Middle frontal gyrus (tissue), 1 donor: ENCODE results near the gene IFNL1.
"Not testable (repeated sequence)": the region's sequence is repeated elsewhere in the genome, so short reads cannot be mapped to it uniquely, and the experiment has no call there.

Source experiments
- DNase-seq: peaks from one replicate; pipeline ENCODE4 v3.0.0-alpha.2; 2015; ENCODE audit warnings: low spot score; ENCODE audit errors: extremely low spot score

The IFNL1 gene

GRCh38 chr19:39308531-39309304, 12.5 kb downstream of the IFNL1 start:
- no peak for DNase-seq

GRCh38 chr19:39309305-39309670, 13.1 kb downstream of the IFNL1 start:
- not testable (repeated sequence) for DNase-seq

GRCh38 chr19:39310558-39311311, 14.5 kb downstream of the IFNL1 start:
- DNase-seq = peak; percentile 75

DNA sequence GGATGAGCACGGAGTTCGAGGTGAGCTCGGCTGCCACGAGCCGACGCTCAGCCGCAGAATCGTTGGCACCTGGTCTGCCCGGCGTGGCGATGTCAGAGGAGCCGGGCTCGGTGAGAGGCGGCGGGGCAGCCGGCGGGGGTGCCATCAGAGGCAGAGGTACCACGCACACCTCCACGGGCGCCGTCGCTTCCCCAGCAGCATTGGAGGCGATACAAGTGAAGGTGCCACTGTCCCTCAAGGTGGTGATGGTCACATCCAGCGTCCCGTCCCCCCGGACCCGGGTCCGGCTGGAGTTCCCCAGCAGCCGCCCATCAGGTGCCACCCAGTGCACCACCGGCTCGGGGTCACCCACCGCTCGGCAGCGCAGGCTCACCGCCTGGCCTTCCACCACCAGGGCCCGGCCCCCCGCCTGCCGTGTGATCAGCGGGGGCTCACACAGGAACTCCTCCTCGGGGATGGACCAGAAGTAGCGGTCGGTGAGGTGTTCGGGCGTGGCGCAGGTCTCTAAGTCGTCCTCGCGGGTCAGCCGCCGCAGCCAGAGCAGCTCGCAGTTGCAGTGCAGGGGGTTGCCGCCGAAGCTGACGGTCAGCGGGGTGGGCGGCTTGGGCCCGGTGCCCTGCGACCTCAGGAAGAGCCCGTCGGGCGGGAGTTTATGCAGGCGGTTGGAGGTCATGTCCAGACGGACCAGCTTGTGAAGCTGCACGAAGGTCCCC, 18.0 kb downstream of the IFNL1 start:
- DNase-seq = no peak

DNA sequence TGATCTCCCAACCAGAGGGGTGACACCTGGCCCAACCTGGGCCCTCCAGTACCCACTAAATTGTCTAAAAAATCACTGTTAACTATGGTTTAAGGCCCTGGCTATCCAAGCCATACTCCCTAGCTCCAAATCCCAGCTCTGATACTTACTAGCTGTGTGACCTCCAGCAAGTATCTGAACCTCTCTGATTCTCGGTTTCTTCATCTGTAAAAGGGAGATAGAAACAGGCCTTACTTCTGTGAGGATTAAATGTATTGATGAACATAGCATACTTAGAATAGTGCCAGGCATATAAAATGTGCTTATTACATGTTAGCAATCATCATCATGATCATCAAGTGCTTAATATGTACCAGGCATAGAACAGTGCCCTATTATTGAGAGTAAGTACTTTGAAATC, 19.7 kb downstream of the IFNL1 start:
- no peak for DNase-seq

- no peak for DNase-seq
Measured at GRCh38 chr19:39316627-39317321, 20.6 kb downstream of the IFNL1 start.

DNA sequence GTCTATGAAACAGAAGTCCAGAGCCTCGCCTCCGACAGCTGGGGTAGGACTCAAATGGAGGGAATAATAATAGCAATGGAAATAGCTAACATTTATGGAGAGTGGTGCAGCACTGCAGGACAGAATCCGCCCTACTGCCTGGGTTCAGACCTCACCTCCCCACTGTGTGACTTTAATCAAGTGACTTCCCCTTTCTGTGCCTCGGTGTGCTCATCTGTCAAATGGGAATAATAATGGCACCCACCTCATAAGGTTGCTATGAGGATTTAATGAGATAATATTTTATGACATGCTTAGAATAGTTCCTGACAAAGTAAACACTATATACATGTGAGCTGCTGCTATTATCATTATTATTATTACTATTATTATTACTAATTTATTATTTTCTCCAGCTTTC, 21.3 kb downstream of the IFNL1 start:
- DNase-seq = no peak

DNA sequence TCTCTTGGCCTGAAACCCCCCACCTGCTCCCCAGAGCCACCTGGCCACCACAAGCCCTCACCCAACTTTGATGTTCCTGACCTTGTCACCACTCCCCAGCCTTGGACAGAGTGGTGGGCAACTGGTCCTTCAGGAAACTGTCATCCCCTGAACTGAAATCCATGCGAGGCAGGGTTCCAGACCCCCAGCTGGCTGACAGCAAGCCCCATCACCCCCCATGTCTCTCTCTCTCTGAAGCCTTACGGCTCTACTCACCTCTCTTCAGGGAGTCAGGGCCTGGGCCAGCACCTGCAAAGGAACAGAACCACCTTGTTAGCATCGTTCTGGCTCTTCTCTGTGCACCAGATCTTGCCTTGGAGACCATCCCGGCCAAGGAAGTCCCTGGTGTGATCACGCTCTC, 21.9 kb downstream of the IFNL1 start:
- no peak for DNase-seq

DNA sequence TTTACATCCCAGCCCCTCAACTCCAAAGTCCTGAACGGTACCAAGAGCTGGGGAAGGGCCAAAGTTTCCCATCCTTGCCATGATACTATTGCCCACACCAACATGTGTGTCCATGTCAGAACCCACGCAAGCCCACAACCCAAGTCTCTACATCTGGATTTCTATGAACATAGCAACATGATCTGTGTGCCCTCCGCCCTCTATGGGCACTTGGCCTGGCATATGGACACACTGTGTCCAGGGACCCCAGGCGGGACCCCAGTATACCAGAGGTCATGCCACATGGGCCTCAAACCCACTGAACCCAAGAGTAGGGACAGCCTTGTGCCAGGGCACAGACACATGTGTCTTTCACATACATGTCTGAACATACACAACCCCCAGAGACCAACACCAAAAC, 22.5 kb downstream of the IFNL1 start:
- no peak for DNase-seq

GRCh38 chr19:39319098-39319891, 23.1 kb downstream of the IFNL1 start:
- no peak for DNase-seq

DNA sequence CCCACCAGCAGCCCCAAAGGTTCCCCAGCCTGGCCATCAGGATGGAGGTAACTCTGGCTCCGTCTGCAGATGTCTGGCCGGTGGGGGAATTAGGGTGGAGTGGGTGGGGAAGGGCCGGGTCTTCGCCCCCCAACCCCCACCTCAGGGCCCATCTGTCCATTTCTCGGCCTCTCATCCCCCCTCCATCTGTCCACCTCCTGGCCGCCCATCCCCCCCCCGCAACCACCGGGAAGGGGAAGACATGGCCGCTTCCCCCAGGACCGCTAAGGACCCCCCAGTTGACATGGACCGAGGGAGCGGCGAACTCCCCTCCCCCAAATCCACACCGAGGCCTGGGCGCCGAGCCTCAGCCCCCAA, 23.7 kb downstream of the IFNL1 start:
- no peak for DNase-seq

DNA sequence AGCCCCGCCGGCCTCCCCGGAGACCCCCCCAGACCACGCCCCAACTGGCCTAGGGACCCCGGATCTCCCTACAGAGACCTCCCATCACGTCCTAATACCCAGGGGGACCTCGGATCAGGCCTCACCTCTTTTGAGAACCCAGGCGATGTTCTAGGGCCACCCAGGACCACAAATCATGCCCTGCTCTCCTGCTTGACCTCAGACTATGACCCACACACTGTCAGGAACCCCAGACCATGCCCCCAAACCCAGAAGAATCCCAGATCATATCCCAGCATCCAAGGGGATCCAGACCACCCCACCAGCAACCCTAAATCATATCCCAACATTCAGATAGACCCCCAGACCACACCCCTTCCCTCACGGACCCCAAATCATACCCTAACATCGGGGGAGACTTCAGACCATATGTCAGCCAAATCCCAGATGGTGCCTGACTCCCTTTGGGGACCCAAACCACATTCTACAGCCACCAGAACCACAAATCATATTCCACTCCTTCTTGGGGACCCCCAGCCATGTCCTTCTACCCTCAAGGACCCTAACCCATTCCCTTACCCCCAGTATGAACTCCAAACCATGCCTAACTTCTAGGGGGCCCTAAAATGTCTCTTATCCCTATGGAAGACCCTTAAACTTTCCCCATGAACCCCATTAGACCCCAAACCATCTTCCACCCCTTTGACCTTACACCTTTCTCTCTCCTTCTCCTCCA, 25.1 kb downstream of the IFNL1 start:
- DNase-seq = no peak

GRCh38 chr19:39321832-39322176, 25.6 kb downstream of the IFNL1 start:
- no peak for DNase-seq

DNA sequence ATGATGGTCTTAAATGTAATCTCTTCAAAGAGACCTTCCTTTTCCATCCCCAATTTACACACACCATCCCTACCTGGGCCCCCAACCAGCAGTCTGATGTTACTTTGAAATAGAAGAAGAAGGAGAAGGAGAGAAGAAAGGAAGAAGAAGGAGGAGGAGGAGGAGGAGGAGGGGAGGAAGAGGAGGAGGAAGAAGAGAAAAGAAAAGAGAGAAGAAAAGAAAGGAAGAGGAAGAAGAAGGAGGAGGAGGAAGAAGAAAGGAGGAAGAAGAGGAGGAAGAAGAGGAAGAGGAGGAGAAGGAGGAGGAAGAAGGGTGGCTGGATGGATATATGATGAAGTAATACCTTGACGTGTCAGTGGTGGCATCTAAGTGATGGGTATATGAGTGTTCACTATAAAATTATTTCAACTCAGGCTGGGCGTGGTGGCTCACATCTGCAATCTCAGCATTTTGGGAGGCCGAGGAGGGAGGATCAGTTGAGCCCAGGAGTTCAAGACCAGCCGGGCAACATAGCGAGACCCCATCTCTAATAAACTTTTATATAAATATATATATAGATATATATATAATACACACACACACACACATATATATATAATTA, 28.1 kb downstream of the IFNL1 start:
- no peak for DNase-seq

DNA sequence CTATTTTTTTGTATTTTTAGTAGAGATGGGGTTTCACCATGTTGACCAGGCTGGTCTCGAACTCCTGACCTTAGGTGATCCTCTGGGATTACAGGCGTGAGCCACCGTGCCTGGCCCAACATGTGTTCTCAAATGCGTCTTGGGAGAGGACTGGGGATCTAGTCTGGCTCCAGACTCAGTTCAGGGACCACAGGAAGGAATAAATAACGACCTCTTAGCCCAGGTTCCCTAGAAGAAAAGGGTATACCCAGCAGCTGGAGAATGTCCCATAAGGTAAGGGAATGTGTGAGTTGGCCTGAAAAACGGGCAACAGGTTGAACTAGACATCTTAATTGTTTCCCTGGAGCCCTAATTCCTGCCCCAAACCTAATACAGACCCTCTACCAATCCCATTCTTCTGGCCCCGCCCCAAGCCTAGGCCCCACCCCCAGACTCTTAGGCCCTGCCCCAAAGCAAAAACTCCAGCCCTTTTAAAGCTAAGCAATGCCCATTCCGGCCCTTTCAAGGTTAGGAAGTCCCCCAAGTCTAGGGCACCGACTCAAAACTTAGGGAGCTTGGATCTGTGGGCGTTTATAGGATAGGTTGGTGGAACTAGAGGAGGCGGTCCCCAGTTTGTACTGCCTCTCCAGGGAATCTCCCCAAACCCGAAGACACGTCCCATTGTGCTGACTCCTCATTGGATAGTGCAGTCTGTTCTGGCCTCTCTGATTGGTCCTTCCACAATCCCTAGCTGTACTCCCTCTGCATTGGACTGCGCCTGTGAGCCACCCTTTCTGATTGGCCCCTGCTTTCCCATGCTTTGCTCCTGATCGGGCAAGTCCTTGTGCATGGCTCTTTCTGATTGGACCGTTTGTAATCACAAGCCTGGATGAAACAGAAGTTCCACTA, 29.8 kb downstream of the IFNL1 start:
- DNase-seq = no peak

- no peak for DNase-seq
Measured at GRCh38 chr19:39327363-39328045, 31.3 kb downstream of the IFNL1 start.

DNA sequence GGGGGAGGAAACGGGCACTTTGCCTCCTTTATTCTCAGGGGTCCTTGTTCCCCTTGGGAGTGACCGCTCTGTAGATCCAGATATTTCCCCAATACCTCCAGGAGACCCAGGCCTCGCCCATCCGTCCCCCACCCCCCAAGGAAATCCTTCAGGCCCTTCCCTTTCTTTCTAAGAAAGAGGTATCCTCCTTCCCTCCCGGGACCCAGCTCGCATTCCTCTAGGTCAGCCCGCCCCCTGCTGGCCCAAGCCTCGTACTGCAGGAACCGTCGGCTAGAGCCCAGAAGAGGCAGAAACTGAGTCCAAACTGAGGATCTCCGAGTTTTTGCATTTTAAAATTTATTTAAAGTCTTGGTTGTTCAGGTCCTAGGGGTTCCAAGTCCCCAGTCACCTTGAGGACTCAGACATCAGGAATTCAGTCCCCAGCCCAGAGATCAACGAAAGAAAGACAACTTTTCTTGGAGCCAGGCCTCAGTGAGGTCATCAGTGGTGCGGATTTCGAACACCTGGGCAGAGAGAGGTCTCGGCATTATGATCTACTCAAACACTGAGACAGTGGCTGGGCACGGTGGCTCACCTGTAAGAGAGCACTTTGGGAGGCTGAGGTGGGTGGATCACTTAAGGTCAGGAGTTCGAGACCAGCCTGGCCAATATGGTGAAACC, 32.0 kb downstream of the IFNL1 start:
- peak; percentile 83 for DNase-seq

- DNase-seq = no peak
Measured at GRCh38 chr19:39329948-39330347, 33.7 kb downstream of the IFNL1 start.
